ENCODE measurements around the gene RPS27L. TPM values are rescaled to one million over a fixed set of nuclear protein-coding genes. Genes with fewer than 3 reads are reported as not detected.

The RPS27L gene
- total and polyA plus RNA-seq, 2 of the 8 experiments (the other 6 are each of a cell fraction or from before 2014, with no cell fraction given): 115 to 143 TPM

DNA sequence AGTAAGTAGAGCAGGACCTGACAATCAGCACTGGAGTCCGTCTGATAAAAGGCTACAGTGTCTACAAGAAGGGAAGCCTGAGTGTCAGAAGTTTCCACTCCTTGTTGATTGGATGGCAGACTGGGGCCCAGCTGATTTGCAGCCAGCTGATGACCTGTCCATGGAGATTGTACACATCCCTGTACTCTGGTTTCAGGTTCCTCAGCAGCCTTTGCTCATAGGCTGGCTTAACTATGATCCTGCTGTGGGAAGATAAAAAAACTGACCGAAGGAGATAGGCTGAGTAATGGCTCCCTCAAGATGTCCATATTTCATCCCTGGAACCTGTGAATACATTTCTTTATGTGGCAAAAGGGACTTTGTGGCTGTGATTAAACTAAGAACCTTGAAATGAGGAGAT is 47.4 kb downstream of the RPS27L start (continued):
- TF ChIP-seq, protein P1, sequence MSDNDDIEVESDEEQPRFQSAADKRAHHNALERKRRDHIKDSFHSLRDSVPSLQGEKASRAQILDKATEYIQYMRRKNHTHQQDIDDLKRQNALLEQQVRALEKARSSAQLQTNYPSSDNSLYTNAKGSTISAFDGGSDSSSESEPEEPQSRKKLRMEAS (IDR thresholded peaks at IDR 0.05): no peak
- no peak for TF ChIP-seq CTBP2 (IDR thresholded peaks at IDR 0.05; ENCODE audit: borderline replicate concordance, insufficient read depth, insufficient read length, low read length)
- TF ChIP-seq TCF12 (IDR thresholded peaks at IDR 0.05; ENCODE audit: low read depth, low read length): no peak
- TF ChIP-seq RFX5 (IDR thresholded peaks at IDR 0.05; ENCODE audit: borderline replicate concordance, low read depth, low read length): no peak

Measured in H1 (cell line).